ENCODE data around the gene NEO1.

Gene NEO1

GRCh38 chr15:73345658-73346057 lies 293.4 kb downstream of the NEO1 start:
- no peaks in the 10 kb centered on the region for H3F3A ChIP-seq (ENCODE audit: control insufficient read depth, insufficient read depth)
- H3K4me1 ChIP-seq (ENCODE audit: control insufficient read depth, low read length), result no peaks in the 10 kb centered on the region
- TF ChIP-seq CTCF (IDR thresholded peaks at IDR 0.05; ENCODE audit: low read depth, low read length, poor library complexity, severe bottlenecking), result no peak
- no peak for TF ChIP-seq EZH2phosphoT487 (IDR thresholded peaks at IDR 0.05; ENCODE audit: borderline replicate concordance, low read length)
- no peak overlapping the region for H3K27ac ChIP-seq (ENCODE audit: low read depth, low read length)
- H3K4me2 ChIP-seq (ENCODE audit: low read length), result no peak overlapping the region
- H3K9me2 ChIP-seq (replicated peaks; ENCODE audit: control insufficient read depth, low read length), result no peaks in the 10 kb centered on the region
- H3K27me3 ChIP-seq (ENCODE audit: control insufficient read depth, low read length), result no peaks in the 10 kb centered on the region
- H3K4me3 ChIP-seq (ENCODE audit: low read length), result no peak overlapping the region
- no peaks in the 10 kb centered on the region for H4K20me1 ChIP-seq (ENCODE audit: control insufficient read depth, insufficient read depth, low read depth, low read length)
- H3K79me2 ChIP-seq (ENCODE audit: control insufficient read depth, low read length), result no peaks in the 10 kb centered on the region
- no peaks in the 10 kb centered on the region for H3K9me3 ChIP-seq (ENCODE audit: control insufficient read depth, insufficient read depth, low read length)
- no peaks in the 10 kb centered on the region for H3K36me3 ChIP-seq (ENCODE audit: control insufficient read depth, low read length)

GRCh38 chr15:73346735-73347312 lies 294.6 kb downstream of the NEO1 start:
- Histone ChIP-seq H3K9me3 (ENCODE audit: control insufficient read depth, insufficient read depth, low read length) (no peaks in the 10 kb centered on the region), H3F3A (ENCODE audit: control insufficient read depth, insufficient read depth) (no peaks in the 10 kb centered on the region), H3K36me3 (ENCODE audit: control insufficient read depth, low read length) (no peaks in the 10 kb centered on the region), H3K79me2 (ENCODE audit: control insufficient read depth, low read length) (no peaks in the 10 kb centered on the region), H3K27me3 (ENCODE audit: control insufficient read depth, low read length) (no peaks in the 10 kb centered on the region), H3K9me2 (replicated peaks; ENCODE audit: control insufficient read depth, low read length) (no peaks in the 10 kb centered on the region), H4K20me1 (ENCODE audit: control insufficient read depth, insufficient read depth, low read depth, low read length) (no peaks in the 10 kb centered on the region), H3K27ac (ENCODE audit: low read depth, low read length) (no peak overlapping the region), H3K4me2 (ENCODE audit: low read length) (no peak overlapping the region), H3K4me1 (ENCODE audit: control insufficient read depth, low read length) (no peaks in the 10 kb centered on the region), H3K4me3 (ENCODE audit: low read length) (no peak overlapping the region)
- TF ChIP-seq EZH2phosphoT487 (IDR thresholded peaks at IDR 0.05; ENCODE audit: borderline replicate concordance, low read length) (no peak), CTCF (IDR thresholded peaks at IDR 0.05; ENCODE audit: low read depth, low read length, poor library complexity, severe bottlenecking) (no peak)

GRCh38 chr15:73349191-73349590 lies 296.9 kb downstream of the NEO1 start:
- H4K20me1 ChIP-seq (ENCODE audit: control insufficient read depth, insufficient read depth, low read depth, low read length), result no peaks in the 10 kb centered on the region
- no peaks in the 10 kb centered on the region for H3K9me3 ChIP-seq (ENCODE audit: control insufficient read depth, insufficient read depth, low read length)
- no peaks in the 10 kb centered on the region for H3F3A ChIP-seq (ENCODE audit: control insufficient read depth, insufficient read depth)
- H3K27ac ChIP-seq (ENCODE audit: low read depth, low read length), result no peak overlapping the region
- no peak overlapping the region for H3K4me2 ChIP-seq (ENCODE audit: low read length)
- no peaks in the 10 kb centered on the region for H3K27me3 ChIP-seq (ENCODE audit: control insufficient read depth, low read length)
- no peaks in the 10 kb centered on the region for H3K4me1 ChIP-seq (ENCODE audit: control insufficient read depth, low read length)
- no peak for TF ChIP-seq CTCF (IDR thresholded peaks at IDR 0.05; ENCODE audit: low read depth, low read length, poor library complexity, severe bottlenecking)
- TF ChIP-seq EZH2phosphoT487 (IDR thresholded peaks at IDR 0.05; ENCODE audit: borderline replicate concordance, low read length), result no peak
- no peaks in the 10 kb centered on the region for H3K9me2 ChIP-seq (replicated peaks; ENCODE audit: control insufficient read depth, low read length)
- H3K4me3 ChIP-seq (ENCODE audit: low read length), result no peak overlapping the region
- H3K79me2 ChIP-seq (ENCODE audit: control insufficient read depth, low read length), result no peaks in the 10 kb centered on the region
- H3K36me3 ChIP-seq (ENCODE audit: control insufficient read depth, low read length), result no peaks in the 10 kb centered on the region
